ENCODE data around the gene ITPRIPL2.
A peak's percentile ranks its signal among the peaks of the same experiment; 100 is the strongest.

Gene ITPRIPL2

DNA sequence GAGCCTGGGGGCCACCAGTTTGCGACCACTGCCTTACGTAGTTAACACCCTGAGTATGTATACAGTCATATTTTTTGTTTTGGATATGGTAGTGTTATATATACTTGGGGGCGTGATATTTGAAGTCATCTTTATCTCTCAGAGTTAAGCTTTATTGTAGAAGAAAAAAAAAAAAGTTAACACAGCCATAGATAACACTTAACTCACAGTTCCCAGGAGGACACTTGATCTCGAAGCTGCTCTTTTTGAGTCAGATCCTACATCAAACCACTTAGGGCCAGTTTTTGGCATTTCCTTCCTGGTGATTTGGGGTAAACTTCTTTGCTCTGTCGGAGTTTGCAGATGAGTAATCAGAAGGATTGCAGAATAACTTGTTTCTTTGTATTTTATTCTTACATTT, 5.8 kb downstream of the ITPRIPL2 start:
- DNase-seq (ENCODE audit: low spot score), result peak; percentile 71

GRCh38 chr16:19123535-19124178, 9.9 kb downstream of the ITPRIPL2 start:
- DNase-seq (ENCODE audit: low spot score), result no peak

DNA sequence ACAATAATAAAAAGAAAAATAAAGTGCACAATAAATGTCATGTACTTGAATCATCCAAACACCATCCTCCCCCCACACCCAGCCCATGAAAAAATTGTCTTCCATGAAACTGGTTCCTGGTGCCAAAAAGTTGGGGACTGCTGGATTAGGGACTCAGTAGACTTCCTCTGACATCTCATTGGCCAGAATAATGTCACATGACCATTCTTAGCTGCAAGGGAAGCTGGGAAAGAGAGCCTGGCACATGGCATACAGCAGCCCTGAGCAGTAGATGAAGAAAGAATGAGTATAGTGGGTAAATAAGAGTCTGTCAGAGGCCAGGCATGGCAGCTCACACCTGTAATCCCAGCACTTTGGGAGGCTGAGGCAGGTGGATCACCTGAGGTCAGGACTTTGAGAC, 12.5 kb downstream of the ITPRIPL2 start:
- no peak for DNase-seq (ENCODE audit: low spot score)

DNA sequence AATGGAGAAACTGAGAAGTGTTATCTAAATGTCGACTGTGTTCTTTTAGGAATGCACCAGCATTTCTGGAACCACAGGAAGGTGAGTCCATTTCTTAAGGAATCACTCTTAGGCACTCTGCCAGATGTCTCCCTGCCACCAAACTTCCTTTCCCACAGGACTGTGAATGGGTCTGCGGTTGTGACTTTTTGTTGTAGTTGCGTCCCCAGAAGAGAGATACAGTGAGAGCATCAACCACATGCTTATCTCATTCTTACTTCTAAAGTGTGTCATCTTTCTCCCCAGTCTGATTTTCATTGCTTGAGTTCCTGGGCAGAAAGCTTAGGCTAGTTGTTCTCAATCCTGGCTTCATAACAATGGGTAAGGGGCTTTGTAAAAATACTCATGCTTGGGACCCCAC, 13.4 kb downstream of the ITPRIPL2 start:
- peak; percentile 76 for DNase-seq (ENCODE audit: low spot score)

GRCh38 chr16:19127674-19128131, 13.9 kb downstream of the ITPRIPL2 start:
- DNase-seq (ENCODE audit: low spot score), result peak; percentile 74

GRCh38 chr16:19128454-19129200, 14.9 kb downstream of the ITPRIPL2 start:
- no peak for DNase-seq (ENCODE audit: low spot score)

GRCh38 chr16:19130385-19130784, 16.6 kb downstream of the ITPRIPL2 start:
- DNase-seq (ENCODE audit: low spot score), result no peak

- peak; percentile 51 for DNase-seq (ENCODE audit: low spot score)
Measured at GRCh38 chr16:19130852-19131824, 17.4 kb downstream of the ITPRIPL2 start.

GRCh38 chr16:19131825-19132218, 18.1 kb downstream of the ITPRIPL2 start:
- no peak for DNase-seq (ENCODE audit: low spot score)

- no peak for DNase-seq (ENCODE audit: low spot score)
Measured at GRCh38 chr16:19132255-19132654, 18.5 kb downstream of the ITPRIPL2 start.

DNA sequence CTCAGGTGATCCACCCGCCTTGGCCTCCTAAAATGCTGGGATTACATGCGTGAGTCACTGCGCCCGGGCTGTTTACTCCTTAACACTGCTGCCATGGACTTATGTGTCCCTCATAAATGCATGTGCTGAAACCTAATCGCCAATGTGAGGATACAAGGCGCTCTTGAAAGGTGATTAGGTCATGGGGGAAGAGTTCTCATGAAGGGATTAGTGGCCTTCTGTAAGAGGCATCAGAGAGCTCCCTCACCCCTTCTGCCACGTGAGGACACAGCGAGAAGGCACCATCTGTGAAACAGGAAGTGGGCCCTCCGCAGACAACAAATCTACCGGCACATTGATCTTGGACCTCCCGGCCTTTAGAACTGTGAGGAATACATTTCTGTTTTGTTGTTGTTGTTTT, 19.1 kb downstream of the ITPRIPL2 start:
- DNase-seq (ENCODE audit: low spot score), result no peak

- no peak for DNase-seq (ENCODE audit: low spot score)
Measured at GRCh38 chr16:19133600-19133999, 19.8 kb downstream of the ITPRIPL2 start.

GRCh38 chr16:19135201-19135842, 21.6 kb downstream of the ITPRIPL2 start:
- no peak for DNase-seq (ENCODE audit: low spot score)

DNA sequence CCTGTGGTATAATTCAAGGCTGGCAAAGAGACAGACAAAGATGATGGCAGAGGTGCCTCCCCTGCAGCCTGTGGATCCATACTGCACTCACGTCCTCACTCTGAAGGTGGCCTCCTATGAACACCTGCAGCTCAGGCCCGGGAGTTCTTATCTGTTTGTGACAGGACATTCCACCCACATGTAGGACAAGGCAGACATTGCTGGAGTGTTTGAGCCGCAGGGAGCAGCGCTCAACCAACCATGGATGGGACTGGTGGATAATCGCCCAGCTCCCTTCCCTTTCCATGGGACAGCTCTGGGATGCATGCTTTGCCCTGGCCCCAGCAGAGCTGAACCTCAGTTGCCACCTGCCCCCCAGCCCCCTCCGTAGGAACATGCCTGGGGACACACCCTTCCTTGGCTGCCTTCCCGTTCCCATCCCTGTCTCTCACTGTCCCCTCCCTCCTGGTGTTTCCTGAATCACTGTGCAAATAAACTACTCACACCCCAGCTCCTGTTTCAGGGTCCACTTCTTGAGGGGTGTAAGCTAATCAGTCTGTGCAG, 22.2 kb downstream of the ITPRIPL2 start:
- DNase-seq (ENCODE audit: low spot score), result no peak

GRCh38 chr16:19136549-19137196, 22.9 kb downstream of the ITPRIPL2 start:
- no peak for DNase-seq (ENCODE audit: low spot score)

DNA sequence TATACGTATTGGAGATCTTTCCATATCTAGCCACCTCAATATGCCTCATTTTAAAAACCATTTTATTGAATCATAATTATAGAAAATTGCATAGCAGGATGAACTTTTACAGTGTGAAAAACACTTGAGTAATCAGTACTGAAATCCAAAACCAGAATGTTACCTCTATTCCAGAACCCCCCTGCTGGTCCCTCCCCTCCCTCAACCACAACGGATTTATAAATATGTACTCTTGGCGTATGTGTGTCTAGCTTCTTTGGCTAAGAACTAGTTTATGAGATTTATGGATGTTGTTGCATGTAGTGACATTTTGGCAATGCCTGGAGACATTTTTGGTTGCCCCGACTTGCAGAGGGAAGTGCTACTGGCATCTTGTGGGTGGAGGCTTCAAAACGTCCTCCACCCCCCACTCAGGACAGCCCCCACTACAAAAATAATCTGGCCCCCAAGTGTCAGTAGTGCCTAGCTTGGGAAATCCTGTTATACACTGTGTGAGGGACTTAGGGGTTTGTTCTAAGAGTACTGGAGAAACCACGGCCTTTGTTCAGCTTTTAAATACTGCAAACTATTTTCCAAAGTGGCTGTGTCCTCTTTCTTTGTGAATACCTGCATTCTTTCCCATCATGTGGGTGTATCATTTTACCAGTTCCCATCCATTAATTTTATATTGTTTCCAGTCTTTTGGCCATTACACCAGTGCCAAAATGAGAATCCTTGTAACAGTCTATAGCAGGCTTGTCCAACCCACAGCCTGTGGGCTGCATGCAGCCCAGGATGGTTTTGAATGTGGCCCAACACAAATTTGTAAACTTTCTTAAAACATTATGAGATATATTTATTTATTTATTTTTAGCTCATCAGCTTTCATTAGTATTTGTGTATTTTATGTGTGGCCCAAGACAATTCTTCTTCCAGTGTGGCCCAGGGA, 23.7 kb downstream of the ITPRIPL2 start:
- DNase-seq (ENCODE audit: low spot score), result no peak

DNA sequence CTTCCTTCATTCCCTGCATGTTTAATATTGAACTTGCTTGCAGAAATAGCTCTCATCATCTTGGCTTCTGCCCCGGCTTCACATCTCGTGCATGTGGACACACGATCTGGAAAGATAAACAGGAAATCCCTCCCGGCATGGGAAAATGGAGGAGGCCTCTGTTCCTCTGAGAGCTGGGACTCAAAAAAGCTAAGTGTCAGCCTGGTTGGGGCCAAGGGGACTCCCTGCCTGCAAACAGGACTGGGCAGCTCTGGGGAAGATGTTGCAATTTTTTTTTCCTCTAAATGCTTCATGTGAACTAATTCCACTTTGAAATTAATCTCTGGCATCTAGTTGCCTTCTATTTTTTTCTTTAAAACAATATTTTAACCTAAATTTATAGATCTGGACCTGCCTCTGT, 24.8 kb downstream of the ITPRIPL2 start:
- DNase-seq (ENCODE audit: low spot score), result no peak

DNA sequence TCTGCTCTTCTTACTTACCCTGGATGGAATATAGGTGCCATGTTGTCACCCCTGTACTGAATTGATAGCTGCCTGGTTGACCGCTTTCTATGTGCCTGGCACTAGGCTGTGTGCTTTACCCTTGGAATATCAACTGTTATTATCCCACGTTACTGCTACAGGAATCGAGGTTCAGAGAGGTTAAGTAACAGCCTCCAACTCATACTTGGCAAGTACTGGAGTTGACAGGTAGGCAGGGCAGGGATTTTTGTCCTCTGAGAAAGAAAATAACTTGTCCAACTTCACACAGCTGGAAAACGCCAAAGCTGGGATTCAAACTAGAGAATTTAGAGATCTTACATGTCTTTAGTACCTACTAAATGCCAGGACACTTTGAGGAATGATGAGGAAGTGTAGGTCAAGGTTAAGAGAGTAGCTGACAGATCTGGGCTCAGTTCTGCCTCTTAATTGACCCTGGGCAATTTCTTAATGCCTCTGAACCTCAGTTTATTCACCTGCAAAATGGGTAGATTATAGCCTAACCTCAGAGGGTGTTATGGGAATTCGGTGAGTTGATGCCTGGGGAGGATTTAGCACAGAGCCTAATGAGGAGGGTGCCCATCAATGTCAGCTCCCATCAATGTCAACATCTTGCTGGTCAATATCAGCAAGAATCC, 25.8 kb downstream of the ITPRIPL2 start:
- DNase-seq (ENCODE audit: low spot score), result no peak

GRCh38 chr16:19140396-19140795, 26.6 kb downstream of the ITPRIPL2 start:
- DNase-seq (ENCODE audit: low spot score), result no peak
